Stomach smooth muscle (tissue), 2 donors: ENCODE results near the gene TMEM233.
"Not testable (repeated sequence)": the region's sequence is repeated elsewhere in the genome, so short reads cannot be mapped to it uniquely, and the experiment has no call there.

ENCODE experiments used
- H3K27ac ChIP-seq: one replicate; pipeline ENCODE4 v1.7.0; 2013; ENCODE audit warnings: mild to moderate bottlenecking, low read length, inconsistent platforms
- H3K27me3 ChIP-seq, 2 donors: one replicate each; pipeline ENCODE4 v1.7.0; 2013; ENCODE audit warnings: low read length in 2 of 2; ENCODE audit not compliant: insufficient read depth in 2 of 2, control insufficient read depth in 1 of 2
- H3K36me3 ChIP-seq, 2 donors: one replicate each; pipeline ENCODE4 v1.7.0; 2013; ENCODE audit warnings: low read length in 2 of 2; ENCODE audit not compliant: control insufficient read depth in 2 of 2, insufficient read depth in 2 of 2
- H3K4me1 ChIP-seq: one replicate; pipeline ENCODE4 v1.7.0; 2013; ENCODE audit warnings: low read length; ENCODE audit not compliant: control insufficient read depth, insufficient read depth
- H3K4me3 ChIP-seq, 2 donors: one replicate each; pipeline ENCODE4 v1.7.0; 2013; ENCODE audit warnings: low read length in 2 of 2
- H3K9ac ChIP-seq, 2 donors: one replicate each; pipeline ENCODE4 v1.7.0; 2013; ENCODE audit warnings: low read length in 2 of 2, mild to moderate bottlenecking in 1 of 2
- H3K9me3 ChIP-seq, 2 donors: one replicate each; pipeline ENCODE4 v1.7.0; 2013; ENCODE audit warnings: low read length in 2 of 2; ENCODE audit not compliant: control insufficient read depth in 2 of 2
- donor health status: healthy.
- donor health status: Pancreatic carcinoma.

TMEM233 gene

DNA sequence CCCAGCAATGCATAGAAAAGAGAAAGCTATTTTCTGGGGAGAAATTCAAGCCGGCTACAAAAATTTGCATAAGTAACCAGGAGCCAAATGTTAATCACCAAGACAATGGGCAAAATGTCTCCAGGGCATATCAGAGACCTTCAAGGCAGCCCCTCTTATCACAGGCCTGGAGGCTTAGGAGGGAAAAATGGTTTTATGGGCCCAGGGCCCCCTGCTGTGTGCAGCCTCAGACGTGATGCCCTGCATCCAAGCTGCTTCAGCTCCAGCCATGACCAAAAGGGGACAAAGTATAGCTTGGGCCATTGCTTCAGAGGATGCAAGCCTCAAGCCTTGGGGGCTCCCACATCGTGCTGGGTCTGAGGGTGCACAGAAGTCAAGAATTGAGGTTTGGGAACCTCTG is 15.8 kb downstream of the TMEM233 start:
- H3K4me3 ChIP-seq = no peak overlapping the region
- no peaks in the 10 kb centered on the region for H3K4me1 ChIP-seq
- H3K9me3 ChIP-seq = no peaks in the 10 kb centered on the region
- no peak overlapping the region for H3K27ac ChIP-seq
- H3K9ac ChIP-seq = no peak overlapping the region
- peaks cover 0 to 2% of the 10 kb centered on the region in 2 donors for H3K27me3 ChIP-seq
- no peaks in the 10 kb centered on the region for H3K36me3 ChIP-seq

GRCh38 chr12:119613319-119613936 is 19.9 kb downstream of the TMEM233 start:
- H3K4me1 ChIP-seq = no peaks in the 10 kb centered on the region
- no peaks in the 10 kb centered on the region for H3K9me3 ChIP-seq
- no peaks in the 10 kb centered on the region for H3K36me3 ChIP-seq
- no peak overlapping the region for H3K9ac ChIP-seq
- H3K4me3 ChIP-seq = no peak overlapping the region
- H3K27me3 ChIP-seq = peaks cover 0 to 4% of the 10 kb centered on the region in 2 donors
- H3K27ac ChIP-seq = no peak overlapping the region

DNA sequence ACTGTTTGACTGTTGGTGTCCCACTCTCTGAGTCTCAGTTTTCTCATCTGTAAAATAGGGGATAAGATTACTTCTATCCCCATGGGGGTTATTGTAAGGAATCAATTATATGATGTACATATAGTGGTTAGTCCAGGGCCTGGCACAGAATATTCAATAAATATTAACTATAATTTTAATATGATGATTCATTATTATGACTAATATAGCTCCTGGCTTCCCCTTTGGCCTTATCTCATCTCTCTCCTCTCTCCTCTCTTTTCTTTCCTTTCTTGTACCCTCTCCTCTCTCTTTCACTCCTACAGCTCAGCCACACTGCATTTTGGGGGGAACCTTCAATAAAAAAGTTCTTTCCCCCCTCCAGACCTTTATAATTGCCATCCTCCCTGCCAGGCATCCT is 21.1 kb downstream of the TMEM233 start:
- no peak overlapping the region for H3K4me3 ChIP-seq
- no peaks in the 10 kb centered on the region for H3K4me1 ChIP-seq
- H3K27ac ChIP-seq = no peak overlapping the region

GRCh38 chr12:119615518-119616475 is 22.2 kb downstream of the TMEM233 start:
- Histone ChIP-seq H3K27ac (no peak overlapping the region), H3K4me1 (no peaks in the 10 kb centered on the region), H3K4me3 (no peak overlapping the region), H3K9me3 (no peaks in the 10 kb centered on the region), H3K36me3 (no peaks in the 10 kb centered on the region), H3K27me3 (peaks cover 0 to 4% of the 10 kb centered on the region in 2 donors), H3K9ac (no peak overlapping the region)

More for the DNA sequence above, 21.1 kb downstream of the TMEM233 start:
- peaks cover 0 to 4% of the 10 kb centered on the region in 2 donors for H3K27me3 ChIP-seq
- no peaks in the 10 kb centered on the region for H3K9me3 ChIP-seq
- H3K9ac ChIP-seq = no peak overlapping the region
- H3K36me3 ChIP-seq = no peaks in the 10 kb centered on the region

DNA sequence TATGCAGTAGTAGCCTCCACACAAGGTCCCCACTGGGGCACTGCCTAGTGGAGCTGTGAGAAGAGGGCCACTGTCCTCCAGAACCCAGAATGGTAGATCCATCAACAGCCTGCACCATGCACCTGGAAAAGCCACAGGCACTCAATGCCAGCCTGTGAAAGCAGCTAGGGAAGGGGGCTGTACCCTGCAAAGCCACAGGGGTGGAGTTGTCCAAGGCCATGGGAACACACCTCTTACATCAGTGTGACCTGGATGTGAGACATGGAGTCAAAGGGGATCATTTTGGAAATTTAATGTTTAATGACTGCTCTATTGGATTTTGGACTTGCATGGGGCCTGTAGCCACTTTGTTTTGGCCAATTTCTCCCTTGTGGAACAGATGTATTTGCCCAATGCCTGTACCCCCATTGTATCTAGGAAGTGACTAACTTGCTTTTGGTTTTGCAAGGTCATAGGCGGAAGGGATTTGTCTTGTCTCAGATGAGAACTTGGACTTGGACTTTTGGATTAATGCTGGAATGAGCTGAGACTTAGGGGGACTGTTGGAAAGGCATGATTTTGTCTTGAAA is 24.8 kb downstream of the TMEM233 start:
- H3K36me3 ChIP-seq, H3K4me1 ChIP-seq, H3K27ac ChIP-seq, H3K4me3 ChIP-seq, H3K27me3 ChIP-seq, H3K9me3 ChIP-seq, H3K9ac ChIP-seq: not testable (repeated sequence)

GRCh38 chr12:119620490-119620889 is 26.9 kb downstream of the TMEM233 start:
- Histone ChIP-seq H3K4me1 (no peaks in the 10 kb centered on the region), H3K27ac (no peak overlapping the region), H3K27me3 (peaks cover 0 to 3% of the 10 kb centered on the region in 2 donors), H3K4me3 (no peak overlapping the region), H3K9ac (no peak overlapping the region), H3K36me3 (no peaks in the 10 kb centered on the region), H3K9me3 (no peaks in the 10 kb centered on the region)

- no peak overlapping the region for H3K4me3 ChIP-seq
- H3K4me1 ChIP-seq = no peaks in the 10 kb centered on the region
- H3K9me3 ChIP-seq = no peaks in the 10 kb centered on the region
- no peaks in the 10 kb centered on the region for H3K36me3 ChIP-seq
- H3K27ac ChIP-seq = no peak overlapping the region
- peaks cover 0 to 2% of the 10 kb centered on the region in 2 donors for H3K27me3 ChIP-seq
- H3K9ac ChIP-seq = no peak overlapping the region
These were observed 28.3 kb downstream of the TMEM233 start for GRCh38 chr12:119621878-119622277.

DNA sequence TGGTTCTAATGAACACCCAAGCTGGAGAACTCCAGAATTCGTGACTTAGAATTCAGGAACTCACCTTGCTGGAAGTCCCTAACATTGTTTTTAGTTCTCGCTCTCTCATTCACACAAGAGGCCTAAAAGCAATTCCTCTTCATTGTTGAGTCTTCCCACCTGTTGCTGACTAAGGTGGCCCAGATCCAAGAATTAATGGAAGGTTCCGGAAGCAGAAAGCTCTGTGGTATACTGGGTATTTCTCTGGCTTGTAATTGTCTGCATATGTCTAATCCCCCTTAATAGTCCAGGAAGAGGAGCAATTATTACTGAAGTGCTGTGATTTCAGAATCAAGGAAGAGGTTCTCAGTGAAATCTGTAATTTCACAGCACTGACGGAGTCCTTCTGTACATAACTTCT is 31.4 kb downstream of the TMEM233 start:
- no peak overlapping the region for H3K9ac ChIP-seq
- H3K36me3 ChIP-seq = no peaks in the 10 kb centered on the region
- H3K4me1 ChIP-seq = no peaks in the 10 kb centered on the region
- H3K27me3 ChIP-seq = peaks cover 0 to 4% of the 10 kb centered on the region in 2 donors
- H3K4me3 ChIP-seq = no peak overlapping the region
- no peak overlapping the region for H3K27ac ChIP-seq
- no peaks in the 10 kb centered on the region for H3K9me3 ChIP-seq

DNA sequence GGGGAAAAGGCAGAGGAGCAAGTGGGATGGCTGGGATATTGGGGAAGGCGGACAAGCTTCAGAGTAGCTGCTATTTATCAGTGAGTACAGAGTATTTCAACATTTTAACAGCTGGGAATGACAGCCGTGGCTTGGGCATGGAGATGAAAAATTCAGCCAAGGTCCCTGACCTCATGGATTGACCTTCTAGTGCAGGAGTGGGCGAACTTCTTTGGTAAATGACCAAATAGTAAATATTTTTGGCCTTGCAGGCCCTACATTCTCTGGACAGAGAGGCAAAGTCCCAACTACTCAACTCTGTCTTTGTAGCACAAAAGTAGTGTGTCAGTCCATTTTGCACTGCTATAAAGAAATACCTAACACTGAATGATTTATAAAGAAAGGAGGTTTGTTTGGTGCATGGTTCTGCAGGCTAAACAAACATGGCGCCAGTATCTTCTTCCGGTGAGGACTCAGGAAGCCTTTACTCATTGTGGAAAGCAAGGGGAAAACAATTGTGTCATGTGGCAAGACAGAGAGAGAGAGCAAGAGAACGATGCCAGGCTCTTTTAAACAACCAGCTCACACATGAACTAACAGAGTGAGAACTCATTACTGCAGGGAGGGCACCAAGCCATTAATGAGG is 33.6 kb downstream of the TMEM233 start:
- Histone ChIP-seq H3K36me3 (no peaks in the 10 kb centered on the region), H3K4me3 (no peak overlapping the region), H3K9ac (no peak overlapping the region), H3K27ac (no peak overlapping the region), H3K4me1 (no peaks in the 10 kb centered on the region), H3K9me3 (peaks cover 0 to 8% of the 10 kb centered on the region in 2 donors), H3K27me3 (peaks cover 0 to 4% of the 10 kb centered on the region in 2 donors)

- H3K27me3 ChIP-seq = peaks cover 0 to 4% of the 10 kb centered on the region in 2 donors
- H3K27ac ChIP-seq = no peak overlapping the region
- no peak overlapping the region for H3K9ac ChIP-seq
These were observed 34.1 kb downstream of the TMEM233 start for GRCh38 chr12:119627686-119628085.

More at GRCh38 chr12:119627686-119628085, 34.1 kb downstream of the TMEM233 start:
- Histone ChIP-seq H3K4me3 (no peak overlapping the region), H3K4me1 (no peaks in the 10 kb centered on the region), H3K9me3 (peaks cover 0 to 8% of the 10 kb centered on the region in 2 donors), H3K36me3 (no peaks in the 10 kb centered on the region)
